Measurements from ENCODE around the gene MYO10.

Gene MYO10

GRCh38 chr5:16914108-16914435 lies 22.0 kb downstream of the MYO10 start:
- DNase-seq, result no peak

- no peak for DNase-seq
Measured at GRCh38 chr5:16913187-16914107, 22.6 kb downstream of the MYO10 start.

GRCh38 chr5:16912080-16912479 lies 24.0 kb downstream of the MYO10 start:
- no peak for DNase-seq

GRCh38 chr5:16909464-16909863 lies 26.6 kb downstream of the MYO10 start:
- no peak for DNase-seq

- no peak for DNase-seq
Measured at GRCh38 chr5:16907270-16907669, 28.8 kb downstream of the MYO10 start.

GRCh38 chr5:16906255-16906654 lies 29.8 kb downstream of the MYO10 start:
- no peak for DNase-seq

- no peak for DNase-seq
Measured at GRCh38 chr5:16903480-16904300, 32.4 kb downstream of the MYO10 start.

GRCh38 chr5:16902846-16903245 lies 33.2 kb downstream of the MYO10 start:
- DNase-seq, result no peak

GRCh38 chr5:16901021-16901644 lies 35.0 kb downstream of the MYO10 start:
- DNase-seq, result no peak

- DNase-seq, result no peak
Measured at GRCh38 chr5:16899171-16899570, 36.9 kb downstream of the MYO10 start.

- no peak for DNase-seq
Measured at GRCh38 chr5:16897800-16898199, 38.3 kb downstream of the MYO10 start.

GRCh38 chr5:16897284-16897704 lies 38.8 kb downstream of the MYO10 start:
- DNase-seq, result no peak

- no peak for DNase-seq
Measured at GRCh38 chr5:16896767-16897166, 39.3 kb downstream of the MYO10 start.

GRCh38 chr5:16894236-16895057 lies 41.6 kb downstream of the MYO10 start:
- no peak for DNase-seq

- no peak for DNase-seq
Measured at GRCh38 chr5:16891033-16891432, 45.1 kb downstream of the MYO10 start.

GRCh38 chr5:16889972-16890519 lies 46.0 kb downstream of the MYO10 start:
- no peak for DNase-seq

- DNase-seq, result no peak
Measured at GRCh38 chr5:16889203-16889971, 46.7 kb downstream of the MYO10 start.

GRCh38 chr5:16888694-16889124 lies 47.4 kb downstream of the MYO10 start:
- DNase-seq, result no peak

GRCh38 chr5:16886793-16887345 lies 49.2 kb downstream of the MYO10 start:
- no peak for DNase-seq

GRCh38 chr5:16886366-16886736 lies 49.7 kb downstream of the MYO10 start:
- no peak for DNase-seq
